ENCODE measurements around the gene AMDHD1.
A peak's percentile ranks its signal among the peaks of the same experiment; 100 is the strongest.
"Not testable (repeated sequence)": the region's sequence is repeated elsewhere in the genome, so short reads cannot be mapped to it uniquely, and the experiment has no call there.

AMDHD1 gene

GRCh38 chr12:95966287-95966870 is 23.2 kb downstream of the AMDHD1 start:
- peak; percentile 27 for DNase-seq

- no peak for DNase-seq
Measured at GRCh38 chr12:95967301-95967700, 24.2 kb downstream of the AMDHD1 start.

- not testable (repeated sequence) for DNase-seq
Measured at GRCh38 chr12:95969116-95969515, 26.0 kb downstream of the AMDHD1 start.

GRCh38 chr12:95970905-95971304 is 27.8 kb downstream of the AMDHD1 start:
- no peak for DNase-seq

- DNase-seq: no peak
Measured at GRCh38 chr12:95972832-95973456, 29.8 kb downstream of the AMDHD1 start.

- no peak for DNase-seq
Measured at GRCh38 chr12:95974358-95974757, 31.2 kb downstream of the AMDHD1 start.

- DNase-seq: no peak
Measured at GRCh38 chr12:95975491-95975890, 32.4 kb downstream of the AMDHD1 start.

- no peak for DNase-seq
Measured at GRCh38 chr12:95976416-95976832, 33.3 kb downstream of the AMDHD1 start.

- no peak for DNase-seq
Measured at GRCh38 chr12:95977764-95978305, 34.7 kb downstream of the AMDHD1 start.

- DNase-seq: no peak
Measured at GRCh38 chr12:95978351-95978750, 35.2 kb downstream of the AMDHD1 start.

GRCh38 chr12:95978774-95979173 is 35.6 kb downstream of the AMDHD1 start:
- DNase-seq: no peak

- no peak for DNase-seq
Measured at GRCh38 chr12:95980437-95980836, 37.3 kb downstream of the AMDHD1 start.

- DNase-seq: no peak
Measured at GRCh38 chr12:95982602-95983001, 39.5 kb downstream of the AMDHD1 start.

- DNase-seq: no peak
Measured at GRCh38 chr12:95984682-95985081, 41.6 kb downstream of the AMDHD1 start.

GRCh38 chr12:95986635-95987570 is 43.8 kb downstream of the AMDHD1 start:
- no peak for DNase-seq

- no peak for DNase-seq
Measured at GRCh38 chr12:95988506-95989275, 45.6 kb downstream of the AMDHD1 start.

- DNase-seq: no peak
Measured at GRCh38 chr12:95989504-95990123, 46.5 kb downstream of the AMDHD1 start.

GRCh38 chr12:95990136-95990535 is 47.0 kb downstream of the AMDHD1 start:
- DNase-seq: no peak

- DNase-seq: no peak
Measured at GRCh38 chr12:95993907-95994306, 50.8 kb downstream of the AMDHD1 start.

- DNase-seq: no peak
Measured at GRCh38 chr12:95994476-95994875, 51.3 kb downstream of the AMDHD1 start.

- peak; percentile 58 for DNase-seq
Measured at GRCh38 chr12:95995238-95996031, 52.3 kb downstream of the AMDHD1 start.

All from DMS53 (cell line).